Peyer's patch (tissue), 4 donors: ENCODE measurements around the gene OR14A2.

ENCODE experiments used
- POLR2A ChIP-seq, 2 donors: fragments of 450-650 bp; IDR thresholded peaks; one replicate each; pipeline ENCODE4 v1.5.1; 2017; ENCODE audit warnings: antibody characterized with exemption in 2 of 2, mild to moderate bottlenecking in 2 of 2, moderate library complexity in 2 of 2
- TF ChIP-seq, protein P1 (sequence below), 6 experiments: fragments of 450-650 bp in 4 of 6; fragments of 200-600 bp in 2 of 6; sonication (generic) in 1 of 6; IDR thresholded peaks; one replicate each; pipeline ENCODE4 v1.5.1; 2017 to 2019; ENCODE audit warnings: antibody characterized with exemption in 6 of 6, mild to moderate bottlenecking in 3 of 6, moderate library complexity in 1 of 6

DNA sequence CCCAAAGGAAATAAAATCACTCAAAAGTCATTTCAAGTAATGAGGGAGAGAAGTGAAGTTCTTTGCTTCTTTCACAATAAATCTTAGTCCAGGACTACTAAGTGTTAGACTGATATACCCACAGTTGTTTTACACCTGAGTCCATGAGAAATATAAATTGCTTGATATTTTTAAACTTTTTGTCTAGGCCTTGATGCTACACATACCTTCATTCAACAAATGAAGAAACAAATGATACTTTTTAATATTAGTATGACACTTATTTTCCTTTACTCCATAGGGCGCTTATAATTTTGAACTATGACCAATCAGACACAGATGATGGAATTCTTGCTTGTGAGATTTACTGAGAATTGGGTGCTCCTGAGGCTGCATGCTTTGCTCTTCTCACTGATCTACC is 9.6 kb downstream of the OR14A2 start, which contains the start of gene OR14K1:
- TF ChIP-seq, protein P1, sequence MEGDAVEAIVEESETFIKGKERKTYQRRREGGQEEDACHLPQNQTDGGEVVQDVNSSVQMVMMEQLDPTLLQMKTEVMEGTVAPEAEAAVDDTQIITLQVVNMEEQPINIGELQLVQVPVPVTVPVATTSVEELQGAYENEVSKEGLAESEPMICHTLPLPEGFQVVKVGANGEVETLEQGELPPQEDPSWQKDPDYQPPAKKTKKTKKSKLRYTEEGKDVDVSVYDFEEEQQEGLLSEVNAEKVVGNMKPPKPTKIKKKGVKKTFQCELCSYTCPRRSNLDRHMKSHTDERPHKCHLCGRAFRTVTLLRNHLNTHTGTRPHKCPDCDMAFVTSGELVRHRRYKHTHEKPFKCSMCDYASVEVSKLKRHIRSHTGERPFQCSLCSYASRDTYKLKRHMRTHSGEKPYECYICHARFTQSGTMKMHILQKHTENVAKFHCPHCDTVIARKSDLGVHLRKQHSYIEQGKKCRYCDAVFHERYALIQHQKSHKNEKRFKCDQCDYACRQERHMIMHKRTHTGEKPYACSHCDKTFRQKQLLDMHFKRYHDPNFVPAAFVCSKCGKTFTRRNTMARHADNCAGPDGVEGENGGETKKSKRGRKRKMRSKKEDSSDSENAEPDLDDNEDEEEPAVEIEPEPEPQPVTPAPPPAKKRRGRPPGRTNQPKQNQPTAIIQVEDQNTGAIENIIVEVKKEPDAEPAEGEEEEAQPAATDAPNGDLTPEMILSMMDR (IDR thresholded peaks at IDR 0.05), result no peak
- no peak for TF ChIP-seq POLR2A (IDR thresholded peaks at IDR 0.05)
